Measurements from ENCODE around the gene PADI2. TPM values are rescaled to one million over a fixed set of nuclear protein-coding genes. Genes with fewer than 3 reads are reported as not detected.
A peak's percentile ranks its signal among the peaks of the same experiment; 100 is the strongest.

The PADI2 gene
- total and polyA plus RNA-seq, 2 donors (not counting 1 experiment from before 2014, with no cell fraction given) = 0.25 to 14.2 TPM

GRCh38 chr1:17027403-17027802 is 91.8 kb downstream of the PADI2 start:
- Histone ChIP-seq H3K79me2 (ENCODE audit: control insufficient read depth, insufficient read depth, low read length) (peaks cover 4% of the 10 kb centered on the region), H3K4me2 (replicated peaks; ENCODE audit: low read depth, low read length, poor library complexity, severe bottlenecking) (no peak overlapping the region), H3K27ac (ENCODE audit: low read length in 2 of 2) (no peak overlapping the region), H3K27me3 (replicated peaks in 1 of 4; ENCODE audit: control extremely low read depth in 1 of 4, control insufficient read depth in 3 of 4, insufficient read depth in 4 of 4, low read length in 3 of 4) (no peaks in the 10 kb centered on the region), H3K9me3 (ENCODE audit: control extremely low read depth in 1 of 3, control insufficient read depth in 2 of 3, insufficient read depth in 1 of 3, low read length in 2 of 3) (no peaks in the 10 kb centered on the region), H3K4me1 (ENCODE audit: control insufficient read depth in 2 of 2, insufficient read depth in 2 of 2, low read length in 2 of 2) (peaks cover 0 to 5% of the 10 kb centered on the region in 2 donors), H3K4me3 (ENCODE audit: control extremely low read depth in 1 of 5, extremely low read depth in 1 of 5, insufficient read depth in 1 of 5, low read depth in 2 of 5, low read length in 4 of 5) (no peak overlapping the region), H4K20me1 (ENCODE audit: control insufficient read depth, insufficient read depth, low read length, poor library complexity, severe bottlenecking) (peaks cover under 1% of the 10 kb centered on the region), H3K9ac (ENCODE audit: low read length) (no peak overlapping the region), H3K36me3 (replicated peaks in 1 of 2; ENCODE audit: control extremely low read depth in 1 of 2, control insufficient read depth in 1 of 2, extremely low read depth in 1 of 2, insufficient read depth in 2 of 2, low read length in 1 of 2) (peaks cover 8 to 77% of the 10 kb centered on the region in 2 experiments), H2AFZ (ENCODE audit: insufficient read depth, low read depth, low read length, poor library complexity, severe bottlenecking) (no peak overlapping the region)
- Mint-ChIP-seq H3K27me3 (no peaks in the 10 kb centered on the region), H3K9me3 (ENCODE audit: insufficient read depth) (no peaks in the 10 kb centered on the region), H3K27ac (no peak overlapping the region), H3K4me1 (no peaks in the 10 kb centered on the region), H3K4me3 (no peak overlapping the region)
- intact Hi-C loops (cut with micrococcal nuclease) = no loop called here
- DNase-seq = no peak
- no peak for TF ChIP-seq CTCF (IDR thresholded peaks at IDR 0.05)
- TF ChIP-seq EZH2 (IDR thresholded peaks at IDR 0.05; ENCODE audit: borderline replicate concordance, insufficient read depth, low read depth, low read length, poor library complexity, severe bottlenecking) = no peak
- POLR2A ChIA-PET = no interaction called here
- WGBS (ENCODE audit: insufficient coverage) = 97% methylated on average over 4 of the region's 5 CpGs
- CTCF ChIA-PET = no interaction called here
- no peak for ATAC-seq (ENCODE audit: low read depth)

- H3K9ac ChIP-seq (ENCODE audit: low read length) = no peak overlapping the region
- H3K4me3 ChIP-seq (ENCODE audit: control extremely low read depth in 1 of 5, extremely low read depth in 1 of 5, insufficient read depth in 1 of 5, low read depth in 2 of 5, low read length in 4 of 5) = no peak overlapping the region
- Mint-ChIP-seq H3K27me3 (no peaks in the 10 kb centered on the region), H3K4me1 (peaks cover 2% of the 10 kb centered on the region), H3K4me3 (no peak overlapping the region), H3K27ac (peak overlapping the region; percentile 20), H3K9me3 (ENCODE audit: insufficient read depth) (no peaks in the 10 kb centered on the region)
- no peak overlapping the region for H3K4me2 ChIP-seq (replicated peaks; ENCODE audit: low read depth, low read length, poor library complexity, severe bottlenecking)
- H3K27me3 ChIP-seq (replicated peaks in 1 of 4; ENCODE audit: control extremely low read depth in 1 of 4, control insufficient read depth in 3 of 4, insufficient read depth in 4 of 4, low read length in 3 of 4) = no peaks in the 10 kb centered on the region
- DNase-seq = no peak
- no peaks in the 10 kb centered on the region for H4K20me1 ChIP-seq (ENCODE audit: control insufficient read depth, insufficient read depth, low read length, poor library complexity, severe bottlenecking)
- no peaks in the 10 kb centered on the region for H3K9me3 ChIP-seq (ENCODE audit: control extremely low read depth in 1 of 3, control insufficient read depth in 2 of 3, insufficient read depth in 1 of 3, low read length in 2 of 3)
- no peaks in the 10 kb centered on the region for H3K79me2 ChIP-seq (ENCODE audit: control insufficient read depth, insufficient read depth, low read length)
- ATAC-seq (ENCODE audit: low read depth) = no peak
- ChIA-PET CTCF (no interaction called here), POLR2A (interaction anchor here (0.7 kb wide), 1 partner anchor 64 kb away, joined by 5 read pairs; no protein-coding TSS in a partner anchor)
- 100% methylated on average over 1 of the region's 1 CpG for WGBS (ENCODE audit: insufficient coverage)
- intact Hi-C loops (cut with micrococcal nuclease) = no loop called here
- TF ChIP-seq CTCF (IDR thresholded peaks at IDR 0.05) = no peak
- TF ChIP-seq EZH2 (IDR thresholded peaks at IDR 0.05; ENCODE audit: borderline replicate concordance, insufficient read depth, low read depth, low read length, poor library complexity, severe bottlenecking) = no peak
- H3K36me3 ChIP-seq (replicated peaks in 1 of 2; ENCODE audit: control extremely low read depth in 1 of 2, control insufficient read depth in 1 of 2, extremely low read depth in 1 of 2, insufficient read depth in 2 of 2, low read length in 1 of 2) = peaks cover 6 to 84% of the 10 kb centered on the region in 2 experiments
- peaks cover 0 to 5% of the 10 kb centered on the region in 2 donors for H3K4me1 ChIP-seq (ENCODE audit: control insufficient read depth in 2 of 2, insufficient read depth in 2 of 2, low read length in 2 of 2)
- H2AFZ ChIP-seq (ENCODE audit: insufficient read depth, low read depth, low read length, poor library complexity, severe bottlenecking) = no peak overlapping the region
- no peak overlapping the region for H3K27ac ChIP-seq (ENCODE audit: low read length in 2 of 2)
Measured at GRCh38 chr1:17024721-17025120, 94.5 kb downstream of the PADI2 start.

Data from B cell (primary cell).